HG03135 (cell line): ENCODE measurements around the gene SPAG16.

Experiments used
- ATAC-seq: cut with Tn5 transposase; IDR thresholded peaks from one replicate; pipeline ENCODE4 v1.9.1; 2021; ENCODE audit warnings: mild to moderate bottlenecking, moderate library complexity; ENCODE audit not compliant: unreplicated experiment

The SPAG16 gene

DNA sequence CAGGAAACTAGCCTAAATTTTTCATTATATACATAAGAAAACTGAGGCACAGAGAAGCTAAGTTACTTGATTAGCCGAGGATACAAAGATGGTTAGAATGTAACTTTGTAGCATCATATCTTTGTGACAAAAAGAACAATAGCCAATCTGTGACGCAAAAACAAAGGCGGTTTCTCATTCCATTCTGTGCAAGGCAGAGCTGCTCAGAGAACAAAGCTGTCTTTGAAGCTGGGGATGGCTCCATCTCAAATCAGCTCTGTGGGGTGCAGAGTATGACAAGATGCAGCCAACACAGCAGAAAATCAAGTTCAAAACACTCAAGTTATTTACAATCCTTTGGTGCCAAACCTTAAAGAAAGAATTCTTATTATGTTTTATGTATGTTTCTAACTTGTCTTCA is 1044.7 kb downstream of the SPAG16 start:
- ATAC-seq, result no peak

DNA sequence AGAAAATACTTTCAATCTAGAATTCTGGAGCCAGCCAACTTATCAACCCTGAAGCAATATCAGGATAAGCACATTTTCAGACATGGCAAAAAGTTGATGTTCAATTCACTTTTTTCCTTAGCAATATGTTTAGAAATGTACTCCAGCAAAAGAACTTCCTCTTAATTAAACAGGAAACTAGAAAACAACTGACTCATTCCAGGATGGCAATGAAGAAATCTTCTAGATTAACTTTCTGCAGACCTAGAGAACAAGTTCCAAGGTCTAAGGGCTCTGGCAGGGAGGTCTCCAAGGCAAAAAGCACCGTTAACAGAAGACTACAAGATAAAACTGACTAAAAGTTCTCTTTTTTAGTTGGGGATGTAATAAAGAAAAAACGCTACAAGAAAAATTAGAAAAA is 1057.4 kb downstream of the SPAG16 start:
- no peak for ATAC-seq

DNA sequence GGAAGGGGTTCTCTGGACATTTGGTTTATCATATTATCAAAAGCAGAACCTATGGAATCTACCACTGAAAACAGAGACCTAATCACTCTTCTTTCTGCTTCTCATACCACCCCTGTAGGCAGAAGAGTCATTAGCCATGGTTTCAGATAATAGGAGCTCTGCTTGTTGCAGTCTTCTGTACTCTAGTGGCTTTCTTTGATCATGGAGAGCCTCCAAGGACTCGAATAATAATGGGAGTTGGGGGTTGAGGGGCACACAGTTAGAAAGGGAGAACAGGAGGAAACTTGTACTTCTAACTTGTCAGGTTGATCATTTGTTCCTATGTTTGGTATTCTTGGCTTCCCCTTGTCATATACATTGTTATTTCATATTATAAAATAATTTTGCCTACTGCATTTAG is 1074.2 kb downstream of the SPAG16 start:
- ATAC-seq, result no peak

DNA sequence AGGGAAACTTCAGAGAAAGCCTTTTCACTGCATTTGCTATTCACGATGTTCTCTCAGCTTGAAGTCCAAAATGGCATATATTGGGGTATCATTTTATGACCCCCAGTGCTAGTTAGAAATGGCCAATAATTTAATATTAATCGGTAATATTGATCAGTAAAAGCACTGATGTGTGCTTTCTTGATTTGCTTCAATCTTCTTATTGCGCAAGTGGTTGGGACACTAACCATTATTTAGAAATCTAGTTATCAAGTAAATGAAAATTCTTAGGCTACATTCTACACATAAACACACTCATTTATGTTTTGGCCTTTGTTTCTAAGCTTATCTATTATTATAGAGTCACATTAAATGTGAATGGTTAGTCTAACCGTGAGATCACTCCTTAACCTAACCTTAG is 1076.9 kb downstream of the SPAG16 start:
- no peak for ATAC-seq

DNA sequence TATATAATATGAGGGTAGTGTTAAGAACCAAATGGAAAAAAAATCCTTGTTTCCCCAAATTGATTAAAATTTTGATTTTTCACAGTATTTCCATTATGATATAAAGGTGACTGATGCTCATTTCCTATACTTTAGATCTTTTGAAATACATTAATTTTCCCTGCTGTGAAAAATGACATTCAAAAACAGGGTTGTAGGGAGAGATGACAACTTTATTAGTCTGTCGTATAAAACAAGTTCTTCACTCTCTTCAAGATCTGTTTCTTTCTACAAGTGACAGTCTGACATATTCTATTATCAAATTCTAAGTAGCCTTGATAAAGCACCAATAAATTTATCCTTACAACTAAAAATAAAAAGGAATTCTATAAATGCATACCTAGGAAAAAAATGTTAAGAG is 1081.3 kb downstream of the SPAG16 start:
- no peak for ATAC-seq

DNA sequence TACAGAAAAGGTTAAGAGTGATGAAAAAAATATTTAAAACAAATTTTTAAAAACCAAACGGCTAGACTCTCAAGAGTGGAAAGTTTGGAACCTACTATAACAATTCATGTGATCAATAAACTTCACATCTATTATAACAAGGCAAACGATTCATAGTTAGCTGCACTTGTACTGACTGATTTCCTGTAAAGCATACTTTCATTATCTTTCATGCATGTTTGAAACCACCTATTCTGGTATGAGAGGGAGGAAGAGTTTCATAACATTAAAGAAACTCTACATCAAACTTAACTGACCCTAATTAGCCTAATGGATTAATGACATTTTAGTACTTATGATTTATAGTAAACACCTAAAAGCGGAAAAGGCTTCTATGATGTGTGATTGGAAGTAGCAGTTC is 1082.9 kb downstream of the SPAG16 start:
- ATAC-seq, result no peak

DNA sequence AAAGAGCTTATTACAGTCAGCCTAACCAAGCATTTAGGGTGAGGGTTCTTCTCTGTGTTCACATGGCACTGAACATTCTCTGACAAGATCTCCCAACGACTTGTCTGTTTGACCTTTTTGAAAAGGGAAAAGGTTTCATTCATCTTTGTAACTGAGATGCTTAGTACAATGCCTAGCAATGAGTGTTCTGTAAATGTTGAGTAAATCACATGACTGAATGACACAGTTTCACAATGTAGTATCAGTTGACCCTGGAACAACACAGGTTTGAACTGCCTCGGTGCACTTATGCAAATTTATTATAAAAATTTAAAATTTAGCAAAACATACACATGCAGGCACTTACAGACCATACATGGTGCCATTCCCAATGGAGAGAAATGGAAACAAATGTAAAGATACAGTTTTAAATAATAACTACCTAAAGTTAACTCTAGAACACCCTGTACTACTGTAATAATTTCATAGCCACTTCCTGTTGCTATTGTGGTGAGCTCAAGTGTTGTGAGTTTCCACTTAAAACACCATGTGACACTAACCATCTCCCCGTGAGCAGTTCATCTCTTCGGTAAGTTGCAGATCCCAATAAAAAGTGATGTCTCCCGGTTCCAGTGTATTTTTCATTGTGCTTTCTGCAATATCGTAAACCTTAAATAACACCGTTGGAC is 1092.5 kb downstream of the SPAG16 start:
- ATAC-seq, result no peak

DNA sequence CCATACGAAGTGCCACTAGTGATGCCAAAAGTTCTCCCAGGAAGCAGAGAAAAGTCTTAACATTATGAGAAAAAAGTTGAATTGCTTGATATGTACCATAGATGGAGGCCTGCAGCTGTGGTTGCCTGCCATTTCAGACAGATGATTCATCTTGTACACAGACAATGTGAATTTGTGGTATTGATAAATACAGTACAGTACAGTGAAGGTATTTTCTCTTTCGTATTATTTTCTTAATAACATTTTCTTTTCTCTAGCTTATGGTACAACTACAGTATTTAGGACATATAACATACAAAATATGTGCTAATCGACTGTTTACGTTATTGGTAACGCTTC is 1093.0 kb downstream of the SPAG16 start:
- ATAC-seq, result no peak

DNA sequence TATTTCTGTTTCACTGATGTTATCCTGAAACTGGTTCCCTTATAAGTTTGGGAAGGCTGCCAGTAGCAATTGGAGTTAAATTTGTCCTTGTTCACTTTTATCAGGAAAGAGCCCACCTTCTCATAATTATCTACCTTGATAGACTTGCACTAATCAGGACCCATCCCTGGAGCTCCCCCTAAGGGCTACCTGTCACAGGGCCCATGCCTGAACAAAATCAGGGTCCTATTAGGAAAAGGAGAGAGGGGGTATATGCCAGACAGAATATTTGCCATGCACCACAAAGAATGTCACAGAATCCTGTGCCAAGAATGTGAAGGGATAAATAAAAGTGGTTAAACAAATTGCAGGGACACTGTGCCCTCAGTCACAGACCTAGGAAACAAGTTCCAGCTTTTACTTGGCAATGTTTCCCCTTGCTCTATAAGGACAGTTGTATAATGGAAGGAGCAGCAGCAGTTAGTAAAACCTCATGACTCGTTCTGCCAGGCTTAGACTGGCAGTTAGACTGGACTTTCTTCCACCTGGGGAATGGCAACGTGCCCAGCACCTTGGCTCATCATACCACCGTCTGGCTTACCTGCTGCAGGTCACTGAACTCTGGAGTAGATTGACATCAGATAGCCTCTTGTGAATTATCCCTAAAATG is 1094.3 kb downstream of the SPAG16 start:
- no peak for ATAC-seq

DNA sequence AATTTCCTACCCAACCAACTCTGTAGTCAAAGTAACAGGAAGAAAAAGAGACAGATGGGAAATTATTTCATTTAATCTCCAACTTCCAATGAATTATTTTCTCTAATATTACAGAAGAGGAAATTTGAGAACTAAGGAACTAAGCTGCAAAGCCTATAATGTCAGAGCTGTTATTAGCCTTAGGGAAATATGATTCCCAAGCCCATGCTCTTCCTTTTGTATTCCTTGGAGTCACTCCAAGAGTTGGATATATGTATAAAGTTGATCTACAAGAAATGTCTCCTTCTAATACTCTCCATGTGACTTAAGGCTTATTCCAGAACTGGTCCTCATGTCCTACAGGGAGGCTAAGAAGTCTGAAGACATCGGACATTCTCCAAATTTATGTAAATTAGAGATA is 1095.0 kb downstream of the SPAG16 start:
- ATAC-seq, result no peak

DNA sequence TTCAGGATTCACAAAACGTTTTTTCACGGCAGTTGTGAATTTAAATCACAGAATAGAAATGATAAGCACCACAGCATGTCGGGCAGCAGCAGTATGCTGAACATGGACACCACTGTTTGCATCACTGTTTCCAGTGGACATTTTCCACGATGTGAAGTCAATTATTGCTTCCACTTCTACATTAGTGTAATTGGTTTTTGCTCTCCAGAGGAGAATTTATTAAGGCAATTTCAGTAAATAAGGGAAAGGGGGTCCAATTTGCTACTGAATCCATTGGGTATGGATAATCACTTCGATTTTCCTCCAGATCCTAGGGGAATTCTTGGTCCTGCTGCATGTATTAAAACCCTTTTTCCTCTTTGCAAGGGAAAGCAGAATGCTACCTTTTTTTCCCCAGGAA is 1096.4 kb downstream of the SPAG16 start:
- no peak for ATAC-seq

DNA sequence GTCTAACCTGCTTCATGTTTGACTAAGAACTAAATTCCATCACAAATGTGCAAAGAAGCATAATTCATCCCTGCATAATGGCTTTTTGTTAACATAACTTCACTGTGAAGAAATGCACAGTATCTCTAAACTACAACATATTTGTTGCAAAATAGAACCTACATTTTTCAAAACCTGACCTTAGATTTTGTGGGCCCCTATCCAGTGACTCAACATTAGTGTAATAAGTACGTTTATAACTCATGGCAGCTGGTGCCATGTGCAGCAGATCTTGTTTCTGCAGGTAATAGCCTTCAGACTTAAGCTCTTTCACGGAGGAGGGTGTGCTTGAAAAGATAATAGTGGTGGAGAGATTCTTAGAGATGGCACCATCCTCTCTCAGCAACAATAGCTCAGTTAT is 1098.0 kb downstream of the SPAG16 start:
- ATAC-seq, result no peak

DNA sequence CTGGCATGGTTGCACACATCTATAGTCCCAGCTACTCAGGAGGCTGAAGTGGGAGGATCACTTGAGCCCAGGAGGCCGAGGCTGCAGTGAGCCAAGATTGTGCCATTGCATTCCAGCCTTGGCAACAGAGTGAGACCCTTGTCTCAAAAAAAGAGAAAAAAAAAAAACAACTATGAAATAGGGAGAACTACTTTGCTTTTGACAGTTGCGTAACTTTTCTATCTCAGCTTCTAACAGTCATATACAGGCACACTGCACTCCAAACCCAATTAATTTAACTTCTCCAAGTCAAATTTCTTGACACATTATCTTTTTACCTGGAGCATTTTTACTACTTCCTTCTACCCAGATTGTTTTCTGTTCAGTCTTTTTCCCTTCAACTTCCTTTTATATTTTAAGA is 1102.5 kb downstream of the SPAG16 start:
- ATAC-seq, result no peak

DNA sequence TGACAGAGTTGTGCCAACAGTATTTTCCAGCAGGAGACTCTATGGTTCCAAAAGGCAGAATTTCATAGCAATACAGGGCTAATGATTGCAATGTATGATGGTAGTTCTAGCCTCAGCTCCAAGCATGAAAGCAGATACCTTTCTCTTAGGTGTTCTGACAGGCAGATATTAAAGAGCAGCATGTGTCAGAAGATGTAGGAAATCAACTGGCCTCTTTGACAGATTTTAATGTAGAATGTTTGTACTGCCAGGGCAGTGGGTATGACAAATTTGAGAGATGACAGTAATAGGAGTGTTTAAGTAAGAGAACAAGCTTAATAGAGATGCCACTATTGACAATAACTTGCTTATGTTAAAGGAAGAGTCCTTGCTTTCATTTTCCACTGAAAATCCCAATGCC is 1105.1 kb downstream of the SPAG16 start:
- ATAC-seq, result no peak

DNA sequence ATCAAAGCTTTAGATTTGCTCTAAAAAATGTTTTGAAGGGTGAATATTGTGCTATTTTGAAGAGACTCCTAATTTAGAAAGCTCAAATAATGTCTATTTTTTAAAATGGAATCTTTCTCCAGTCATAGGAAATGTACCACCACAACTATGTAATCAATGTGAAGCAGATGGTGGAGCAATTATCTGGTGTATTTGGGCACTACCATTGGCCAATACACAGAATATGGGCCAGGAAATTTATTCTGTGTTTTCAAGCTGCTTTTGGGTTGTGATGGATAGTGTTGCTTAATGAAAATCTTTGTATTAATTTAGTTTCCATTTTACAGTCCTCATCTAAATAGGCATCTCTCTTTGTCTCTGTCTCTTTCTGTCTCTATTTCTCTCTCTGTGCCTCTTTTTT is 1109.5 kb downstream of the SPAG16 start:
- ATAC-seq, result no peak

DNA sequence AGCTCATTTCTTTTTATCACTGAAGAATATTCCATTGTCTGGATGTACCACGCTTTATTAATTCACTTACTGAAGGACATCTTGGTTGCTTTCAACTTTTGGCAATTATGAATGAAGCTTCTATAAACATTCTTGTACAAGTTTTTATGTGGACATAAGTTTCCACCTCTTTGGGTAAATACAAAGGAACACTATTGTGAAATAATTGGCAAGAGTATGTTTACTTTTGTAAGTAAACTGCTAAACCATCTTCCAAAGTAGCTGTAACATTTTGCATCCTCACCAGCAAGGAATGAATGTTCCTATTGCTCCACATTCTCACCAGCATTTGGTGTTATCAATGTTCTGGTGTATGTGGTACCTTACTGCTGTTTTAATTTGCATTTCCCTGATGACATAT is 1110.8 kb downstream of the SPAG16 start:
- no peak for ATAC-seq

DNA sequence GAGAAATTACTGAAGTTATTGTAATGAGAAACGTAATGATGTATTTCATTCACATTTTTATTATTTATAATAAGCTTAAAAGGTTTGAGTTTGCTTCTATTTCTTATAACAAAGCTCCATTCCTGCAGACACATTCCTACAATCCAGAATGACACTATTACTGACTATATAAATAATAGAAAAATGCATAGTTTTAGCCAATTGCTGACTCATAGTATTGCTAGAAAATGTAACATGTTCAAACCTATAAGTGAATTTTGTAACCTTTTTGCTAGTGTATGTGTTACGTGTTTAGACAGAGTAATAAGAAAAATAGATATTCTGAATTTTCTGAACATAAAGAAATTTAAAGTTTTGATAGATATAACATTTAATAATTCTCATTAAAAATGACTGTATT is 1117.3 kb downstream of the SPAG16 start:
- no peak for ATAC-seq

DNA sequence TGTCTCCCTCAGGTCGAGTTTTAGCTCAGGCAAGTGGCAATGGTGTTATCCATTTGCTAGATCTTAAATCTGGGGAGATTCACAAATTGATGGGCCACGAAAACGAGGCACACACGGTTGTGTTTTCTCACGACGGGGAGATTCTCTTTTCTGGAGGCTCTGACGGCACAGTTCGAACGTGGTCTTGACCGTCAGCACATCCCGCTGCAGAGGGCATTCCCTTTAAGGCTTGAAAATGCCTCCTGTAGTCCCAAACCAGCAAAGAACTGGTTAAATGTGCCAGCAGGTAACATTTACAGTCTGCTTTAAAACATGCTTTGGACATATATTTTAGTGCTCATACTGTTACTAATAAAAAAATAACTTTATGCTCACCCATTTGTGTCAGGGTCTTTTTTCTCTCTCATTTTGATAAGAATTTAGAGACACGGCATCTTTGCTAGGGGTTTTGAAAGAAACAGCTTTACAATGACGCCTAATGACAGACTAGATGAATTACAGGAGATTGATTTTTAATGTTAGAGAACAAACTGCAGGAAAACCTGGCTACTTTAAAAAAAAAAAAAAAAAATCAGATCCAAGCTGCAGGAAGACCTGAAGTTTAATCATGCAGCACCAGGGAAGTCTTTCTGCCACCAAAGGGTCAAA is 1126.0 kb downstream of the SPAG16 start:
- no peak for ATAC-seq

DNA sequence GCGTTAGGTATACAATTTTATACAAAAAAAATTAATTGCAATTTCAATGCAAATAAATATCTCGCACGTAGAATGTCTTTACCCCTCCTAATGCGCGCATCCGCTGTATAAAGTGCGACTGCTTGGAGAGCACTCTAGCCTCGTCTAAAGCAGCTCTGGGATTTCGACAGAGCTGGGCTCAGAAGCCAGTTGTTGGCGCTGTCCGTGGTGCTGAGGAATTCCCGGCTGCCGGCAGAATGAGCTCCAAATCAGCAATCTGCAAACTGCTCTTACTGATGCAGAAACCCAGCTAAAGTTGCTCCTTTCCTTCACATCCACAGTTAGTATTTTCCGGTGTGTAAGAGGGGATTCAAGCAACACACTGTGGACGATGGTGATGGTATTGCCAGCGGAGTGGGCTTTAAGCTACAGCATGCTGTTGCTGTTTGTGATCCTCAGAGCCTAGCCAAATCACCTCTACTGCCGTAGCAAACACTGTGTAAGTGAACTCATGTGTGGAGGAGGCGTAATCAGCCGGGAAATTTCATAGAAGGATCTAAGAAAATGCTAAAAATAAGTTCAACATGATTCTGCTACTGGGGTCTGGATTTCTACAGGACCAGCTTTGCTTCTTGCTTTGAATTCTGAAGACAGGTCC is 1126.8 kb downstream of the SPAG16 start, which contains the start of gene VWC2L:
VWC2L (plus strand) TSS at position 137 of the 637 bp plus-strand sequence. CDS start 3,140 bp downstream, outside the sequence.
- ATAC-seq, result no peak

DNA sequence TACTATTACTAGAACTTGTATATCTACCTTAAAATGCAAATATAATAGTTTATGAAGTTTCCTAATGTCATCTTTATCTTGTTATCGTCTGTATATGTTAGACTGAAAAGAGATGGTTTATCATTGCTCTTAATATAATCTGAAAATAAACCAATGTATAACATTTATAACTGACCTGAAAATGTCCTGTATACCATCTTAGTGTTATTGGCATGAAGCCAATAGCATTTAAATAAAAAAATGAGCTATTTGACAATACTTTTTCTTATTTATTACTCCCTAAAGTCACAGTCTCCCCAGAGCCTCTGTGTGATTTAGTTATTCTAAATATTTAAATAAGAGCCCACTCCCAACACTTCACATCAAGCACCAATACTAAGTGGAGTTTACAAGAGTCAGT is 1128.4 kb downstream of the SPAG16 start:
- ATAC-seq, result no peak

DNA sequence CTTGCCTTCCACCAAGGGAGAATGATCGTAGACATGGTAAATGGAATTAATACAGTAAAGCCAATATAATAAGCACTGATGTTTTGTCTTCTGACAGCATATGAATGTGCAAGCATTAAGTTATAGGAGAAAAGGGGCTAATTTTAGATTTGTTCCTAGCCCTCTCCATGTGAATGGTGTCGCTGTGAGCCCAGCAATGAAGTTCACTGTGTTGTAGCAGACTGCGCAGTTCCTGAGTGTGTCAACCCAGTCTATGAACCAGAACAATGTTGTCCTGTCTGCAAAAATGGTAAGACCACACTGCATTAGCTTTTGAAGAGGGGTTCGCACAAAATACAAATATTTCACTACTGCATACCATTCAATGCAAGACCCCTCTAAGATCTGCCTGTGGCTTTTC is 1152.2 kb downstream of the SPAG16 start:
- ATAC-seq, result no peak
